HL-60 (cell line): ENCODE measurements around the gene OSBPL7.
A peak's percentile ranks its signal among the peaks of the same experiment; 100 is the strongest.

ENCODE experiments used
- CTCF ChIP-seq: IDR thresholded peaks from one replicate; pipeline ENCODE4 v1.5.1; 2011; ENCODE audit warnings: low read length, control low read depth, inconsistent platforms; ENCODE audit not compliant: insufficient read depth
- GABPA ChIP-seq: IDR thresholded peaks from 2 replicates; pipeline ENCODE4 v1.6.1; 2012; ENCODE audit warnings: low read depth
- POLR2AphosphoS5 ChIP-seq: IDR thresholded peaks from 2 replicates; pipeline ENCODE4 v1.6.1; 2012; ENCODE audit warnings: low read depth
- REST ChIP-seq: IDR thresholded peaks from 2 replicates; pipeline ENCODE4 v1.6.1; 2012; ENCODE audit warnings: low read depth; ENCODE audit not compliant: insufficient replicate concordance

GRCh38 chr17:47776330-47777197, 45.0 kb downstream of the OSBPL7 start:
- TF ChIP-seq CTCF (peak; percentile 70), POLR2AphosphoS5 (no peak), REST (no peak), GABPA (no peak)
